ENCODE data around the gene FADD.

Gene FADD

GRCh38 chr11:70241709-70242108 lies 38.6 kb downstream of the FADD start:
- no peak for DNase-seq

GRCh38 chr11:70242885-70243284 lies 39.8 kb downstream of the FADD start:
- no peak for DNase-seq

GRCh38 chr11:70243912-70244652 lies 41.0 kb downstream of the FADD start:
- no peak for DNase-seq

- no peak for DNase-seq
Observed at GRCh38 chr11:70244698-70245097, 41.6 kb downstream of the FADD start.

- no peak for DNase-seq
Observed at GRCh38 chr11:70246196-70246595, 43.1 kb downstream of the FADD start.

GRCh38 chr11:70247042-70247709 lies 44.1 kb downstream of the FADD start:
- no peak for DNase-seq

GRCh38 chr11:70247710-70248072 lies 44.6 kb downstream of the FADD start:
- DNase-seq, result no peak

- DNase-seq, result no peak
Observed at GRCh38 chr11:70250876-70251658, 48.0 kb downstream of the FADD start.

GRCh38 chr11:70251659-70252321 lies 48.7 kb downstream of the FADD start:
- DNase-seq, result no peak

- DNase-seq, result no peak
Observed at GRCh38 chr11:70252844-70253243, 49.7 kb downstream of the FADD start.

GRCh38 chr11:70255477-70256116 lies 52.5 kb downstream of the FADD start:
- DNase-seq, result no peak

Data from DMS53 (cell line).